Stimulated activated CD4-positive, alpha-beta T cell treated with anti-CD3 and anti-CD28 coated beads, Interleukin-1b, Interleukin-23, amount 100 ng/mL, for 24 hours (primary cell): Measurements from ENCODE around the gene SCN7A.
"Not testable (repeated sequence)": the region's sequence is repeated elsewhere in the genome, so short reads cannot be mapped to it uniquely, and the experiment has no call there.

ENCODE experiments used
- DNase-seq, 4 experiments: peaks; one replicate each; pipeline ENCODE4 v3.0.0-alpha.2; 2020; ENCODE audit warnings: low read depth in 4 of 4, low spot score in 1 of 4

Gene SCN7A

GRCh38 chr2:166360906-166361305 lies 133.1 kb downstream of the SCN7A start:
- DNase-seq: no peak

- DNase-seq: no peak
Observed at GRCh38 chr2:166360426-166360825, 133.6 kb downstream of the SCN7A start.

- not testable (repeated sequence) for DNase-seq
Observed at GRCh38 chr2:166357950-166358321, 136.1 kb downstream of the SCN7A start.

- no peak for DNase-seq
Observed at GRCh38 chr2:166357068-166357949, 136.7 kb downstream of the SCN7A start.
